Psoas muscle (tissue), 8 donors: Measurements from ENCODE around the gene CYP26B1. TPM values are rescaled to one million over a fixed set of nuclear protein-coding genes. Genes with fewer than 3 reads are reported as not detected.

Experiments
- ATAC-seq, 4 donors: fragments of 200-7000 bp; cut with Tn5 transposase; one replicate each; pipeline ENCODE4 v1.9.1; 2020; ENCODE audit warnings: moderate library complexity in 3 of 4, mild to moderate bottlenecking in 2 of 4
- DNase-seq, 2 donors: peaks; one replicate each; pipeline ENCODE4 v3.0.0-alpha.2; 2020
- H3K27ac ChIP-seq: fragments of 200-600 bp; one replicate; pipeline ENCODE4 v1.8.0; 2022
- H3K27me3 ChIP-seq, 3 donors: fragments of 200-600 bp in 1 of 3; one replicate each; pipeline versions ENCODE4 v1.6.1 to v1.8.0; 2013 to 2022; ENCODE audit warnings: low read length in 2 of 3, mild to moderate bottlenecking in 2 of 3, moderate library complexity in 1 of 3; ENCODE audit not compliant: insufficient read depth in 3 of 3
- H3K36me3 ChIP-seq, 2 donors: fragments of 200-600 bp in 1 of 2; one replicate each; pipeline versions ENCODE4 v1.6.1 to v1.8.0; 2013 to 2022; ENCODE audit warnings: low read depth in 1 of 2, mild to moderate bottlenecking in 1 of 2, moderate library complexity in 1 of 2; ENCODE audit not compliant: insufficient read depth in 1 of 2
- H3K4me1 ChIP-seq: fragments of 200-600 bp; one replicate; pipeline ENCODE4 v1.8.0; 2022
- H3K4me3 ChIP-seq: fragments of 200-600 bp; one replicate; pipeline ENCODE4 v1.8.0; 2022; ENCODE audit warnings: mild to moderate bottlenecking
- H3K9me3 ChIP-seq: fragments of 200-600 bp; one replicate; pipeline ENCODE4 v1.8.0; 2022
- whole genome bisulfite sequencing, 3 donors: extraction: QIAGEN DNeasy Blood & Tissue Kit; methylation state at CpG; one replicate each; pipeline versions ENCODE4 v1.1.6 to v1.1.7; 2013; 5-methylcytosine and 5-hydroxymethylcytosine counted together
- intact Hi-C, 2 donors: fragments of 100-400 bp; cut with DNase I; formaldehyde crosslinking; loops; one replicate each; pipeline versions ENCODE4 v1.11.0 to v1.14.2; 2022
- polyA plus RNA-seq, 3 donors: library from polyadenylated mRNA; stranded (reverse); fragments of 200-250 nt; gene quantifications; one replicate each; pipeline ENCODE4 v1.2.3, GENCODE V29; 2013
- total RNA-seq, 4 donors: library from RNA; stranded (reverse); fragmentation: NEBNext Ultra II Directional in 2 of 4; extraction: Animal tissue kit (Norgen Biotek cat#: 25700) in 2 of 4; gene quantifications; one replicate each; pipeline versions ENCODE4 v1.2.1 to v1.2.4, GENCODE V29; 2021 to 2023
- TF ChIP-seq, protein P1 (sequence below): fragments of 200-600 bp; IDR thresholded peaks from one replicate; pipeline ENCODE4 v1.8.0; 2022; ENCODE audit warnings: antibody characterized with exemption
- donor health status: healthy with polysubstance abuse.
- donor health status: DM: no; HTN: no; CAD: no; lungs with moderate emphysema.
- donor health status: Bipolar disorder and iron deficiency.
- donor health status: healthy.
- donor health status: DM: yes; HTN: yes; CAD: no.
- donor health status: DM: no; HTN: no; CAD: no.
- donor health status: DM: no; HTN: no; CAD: no.
- donor health status: DM: yes; HTN: yes; CAD: no.

The CYP26B1 gene
- total and polyA plus RNA-seq, 7 donors: 0.39 to 4.5 (median 1.3) TPM

- no peaks in the 10 kb centered on the region for H3K27me3 ChIP-seq
- DNase-seq (no peak), ATAC-seq (no peak)
- H3K36me3 ChIP-seq: no peaks in the 10 kb centered on the region
- TF ChIP-seq, protein P1, sequence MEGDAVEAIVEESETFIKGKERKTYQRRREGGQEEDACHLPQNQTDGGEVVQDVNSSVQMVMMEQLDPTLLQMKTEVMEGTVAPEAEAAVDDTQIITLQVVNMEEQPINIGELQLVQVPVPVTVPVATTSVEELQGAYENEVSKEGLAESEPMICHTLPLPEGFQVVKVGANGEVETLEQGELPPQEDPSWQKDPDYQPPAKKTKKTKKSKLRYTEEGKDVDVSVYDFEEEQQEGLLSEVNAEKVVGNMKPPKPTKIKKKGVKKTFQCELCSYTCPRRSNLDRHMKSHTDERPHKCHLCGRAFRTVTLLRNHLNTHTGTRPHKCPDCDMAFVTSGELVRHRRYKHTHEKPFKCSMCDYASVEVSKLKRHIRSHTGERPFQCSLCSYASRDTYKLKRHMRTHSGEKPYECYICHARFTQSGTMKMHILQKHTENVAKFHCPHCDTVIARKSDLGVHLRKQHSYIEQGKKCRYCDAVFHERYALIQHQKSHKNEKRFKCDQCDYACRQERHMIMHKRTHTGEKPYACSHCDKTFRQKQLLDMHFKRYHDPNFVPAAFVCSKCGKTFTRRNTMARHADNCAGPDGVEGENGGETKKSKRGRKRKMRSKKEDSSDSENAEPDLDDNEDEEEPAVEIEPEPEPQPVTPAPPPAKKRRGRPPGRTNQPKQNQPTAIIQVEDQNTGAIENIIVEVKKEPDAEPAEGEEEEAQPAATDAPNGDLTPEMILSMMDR: no peak
- H3K4me3 ChIP-seq: no peak overlapping the region
- 68 to 76% (median 69%) methylated on average over 23 to 24 of the region's 24 CpGs for WGBS, 3 donors
- H3K9me3 ChIP-seq: no peaks in the 10 kb centered on the region
- no peaks in the 10 kb centered on the region for H3K4me1 ChIP-seq
- no peak overlapping the region for H3K27ac ChIP-seq
- intact Hi-C loops: no loop called here
These were observed 63.7 kb downstream of the CYP26B1 start for GRCh38 chr2:72083751-72084583.

DNA sequence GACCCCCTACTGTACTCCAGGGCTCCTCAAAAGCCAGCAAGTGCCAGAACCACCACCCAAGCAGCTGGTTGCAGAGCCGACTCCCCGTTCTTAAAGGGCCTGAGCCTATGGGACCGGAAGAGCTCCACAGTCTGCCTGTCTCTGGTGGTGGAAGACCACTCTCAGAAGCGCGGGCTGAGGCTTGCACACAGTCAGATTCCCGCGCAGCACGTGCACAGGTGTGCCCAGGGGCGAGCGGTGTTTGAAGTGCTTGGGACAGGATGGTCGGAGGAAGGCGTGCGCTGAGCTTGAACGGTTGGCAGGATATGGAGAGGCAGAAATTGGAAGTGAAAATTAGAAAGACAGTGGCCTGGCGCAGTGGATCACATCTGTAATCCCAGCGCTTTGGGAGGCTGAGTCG is 64.8 kb downstream of the CYP26B1 start:
- H3K36me3 ChIP-seq: no peaks in the 10 kb centered on the region
- WGBS, 3 donors: 86 to 90% (median 88%) methylated on average over 17 of the region's 17 CpGs
- H3K4me3 ChIP-seq: no peak overlapping the region
- TF ChIP-seq, protein P1: no peak
- intact Hi-C loops: no loop called here
- no peaks in the 10 kb centered on the region for H3K4me1 ChIP-seq
- DNase-seq (no peak), ATAC-seq (no peak)
- no peak overlapping the region for H3K27ac ChIP-seq
- no peaks in the 10 kb centered on the region for H3K9me3 ChIP-seq
- no peaks in the 10 kb centered on the region for H3K27me3 ChIP-seq

- H3K27me3 ChIP-seq: no peaks in the 10 kb centered on the region
- no peaks in the 10 kb centered on the region for H3K4me1 ChIP-seq
- no peaks in the 10 kb centered on the region for H3K9me3 ChIP-seq
- intact Hi-C loops: no loop called here
- no peak overlapping the region for H3K4me3 ChIP-seq
- no peaks in the 10 kb centered on the region for H3K36me3 ChIP-seq
- TF ChIP-seq, protein P1: no peak
- DNase-seq: no peak
- ATAC-seq: peak in 2 of 4 donors; percentile 69 to 79
- no peak overlapping the region for H3K27ac ChIP-seq
- WGBS, 3 donors: 84 to 86% (median 86%) methylated on average over 12 of the region's 12 CpGs
These were observed 65.6 kb downstream of the CYP26B1 start for GRCh38 chr2:72082021-72082601.

GRCh38 chr2:72081451-72081850 is 66.2 kb downstream of the CYP26B1 start:
- Histone ChIP-seq H3K4me1 (no peaks in the 10 kb centered on the region), H3K9me3 (no peaks in the 10 kb centered on the region), H3K27ac (no peak overlapping the region), H3K4me3 (no peak overlapping the region), H3K27me3 (no peaks in the 10 kb centered on the region), H3K36me3 (no peaks in the 10 kb centered on the region)
- DNase-seq (no peak), ATAC-seq (peak in 2 of 4 donors; percentile 56 to 72)
- intact Hi-C loops: no loop called here
- WGBS, 3 donors: 87 to 93% (median 88%) methylated on average over 8 of the region's 8 CpGs
- TF ChIP-seq, protein P1: no peak
